ENCODE data around the gene CREB5. TPM values are rescaled to one million over a fixed set of nuclear protein-coding genes. Genes with fewer than 3 reads are reported as not detected.

The CREB5 gene
- polyA plus RNA-seq, 1 experiment, result 3.9 TPM

GRCh38 chr7:28707291-28707690, 295.0 kb downstream of the CREB5 start:
- no peaks in the 10 kb centered on the region for H3K27me3 ChIP-seq (ENCODE audit: control insufficient read depth, insufficient read depth, low read length)
- no peak for DNase-seq (ENCODE audit: low read depth)
- no peaks in the 10 kb centered on the region for H3K36me3 ChIP-seq (ENCODE audit: control insufficient read depth, insufficient read depth, low read length)
- no peak overlapping the region for H3K4me3 ChIP-seq (ENCODE audit: low read depth, low read length)
- CTCF ChIA-PET, result interaction anchor here (1.5 kb wide), 1 partner anchor 13 kb away, joined by 3 read pairs; no protein-coding TSS in a partner anchor
- TF ChIP-seq CTCF (IDR thresholded peaks at IDR 0.05; ENCODE audit: insufficient read depth, low read depth, low read length), result no peak
- POLR2A ChIA-PET, result no interaction called here

GRCh38 chr7:28708033-28708951, 296.0 kb downstream of the CREB5 start:
- no peak for TF ChIP-seq CTCF (IDR thresholded peaks at IDR 0.05; ENCODE audit: insufficient read depth, low read depth, low read length)
- CTCF ChIA-PET, result interaction anchor here (1.0 kb wide), 1 partner anchor 14 kb away, joined by 3 read pairs; no protein-coding TSS in a partner anchor
- no peak overlapping the region for H3K4me3 ChIP-seq (ENCODE audit: low read depth, low read length)
- no peak for DNase-seq (ENCODE audit: low read depth)
- no peaks in the 10 kb centered on the region for H3K27me3 ChIP-seq (ENCODE audit: control insufficient read depth, insufficient read depth, low read length)
- POLR2A ChIA-PET, result no interaction called here
- no peaks in the 10 kb centered on the region for H3K36me3 ChIP-seq (ENCODE audit: control insufficient read depth, insufficient read depth, low read length)

- H3K36me3 ChIP-seq (ENCODE audit: control insufficient read depth, insufficient read depth, low read length), result no peaks in the 10 kb centered on the region
- no peak for DNase-seq (ENCODE audit: low read depth)
- no peak overlapping the region for H3K4me3 ChIP-seq (ENCODE audit: low read depth, low read length)
- no peaks in the 10 kb centered on the region for H3K27me3 ChIP-seq (ENCODE audit: control insufficient read depth, insufficient read depth, low read length)
- no peak for TF ChIP-seq CTCF (IDR thresholded peaks at IDR 0.05; ENCODE audit: insufficient read depth, low read depth, low read length)
- POLR2A ChIA-PET, result interaction anchor here (0.6 kb wide), 1 partner anchor 9 kb away, joined by 30 read pairs; no protein-coding TSS in a partner anchor
- CTCF ChIA-PET, result interaction anchor here (0.6 to 1.1 kb wide), 3 partner anchors 18 to 695 kb away, joined by 3 to 6 read pairs (median 3); no protein-coding TSS in a partner anchor
These were observed 297.4 kb downstream of the CREB5 start for GRCh38 chr7:28709748-28710147.

- CTCF ChIA-PET, result interaction anchor here (1.3 kb wide), 1 partner anchor 10 kb away, joined by 5 read pairs; no protein-coding TSS in a partner anchor
- POLR2A ChIA-PET, result no interaction called here
- DNase-seq (ENCODE audit: low read depth), result no peak
- TF ChIP-seq CTCF (IDR thresholded peaks at IDR 0.05; ENCODE audit: insufficient read depth, low read depth, low read length), result no peak
- Histone ChIP-seq H3K36me3 (ENCODE audit: control insufficient read depth, insufficient read depth, low read length) (no peaks in the 10 kb centered on the region), H3K27me3 (ENCODE audit: control insufficient read depth, insufficient read depth, low read length) (no peaks in the 10 kb centered on the region), H3K4me3 (ENCODE audit: low read depth, low read length) (no peak overlapping the region)
These were observed 298.8 kb downstream of the CREB5 start for GRCh38 chr7:28711114-28711513.

GRCh38 chr7:28714459-28715120, 302.3 kb downstream of the CREB5 start:
- ChIA-PET CTCF (no interaction called here), POLR2A (no interaction called here)
- Histone ChIP-seq H3K27me3 (ENCODE audit: control insufficient read depth, insufficient read depth, low read length) (no peaks in the 10 kb centered on the region), H3K4me3 (ENCODE audit: low read depth, low read length) (no peak overlapping the region), H3K36me3 (ENCODE audit: control insufficient read depth, insufficient read depth, low read length) (no peaks in the 10 kb centered on the region)
- DNase-seq (ENCODE audit: low read depth), result no peak
- TF ChIP-seq CTCF (IDR thresholded peaks at IDR 0.05; ENCODE audit: insufficient read depth, low read depth, low read length), result no peak

Data from BJ (cell line).